Progenitor cell of endocrine pancreas (in vitro differentiated cells): ENCODE results near the gene PSEN2. TPM values are rescaled to one million over a fixed set of nuclear protein-coding genes. Genes with fewer than 3 reads are reported as not detected.

Experiments
- DNase-seq: peaks from one replicate; pipeline ENCODE4 v3.0.0; 2021; ENCODE audit warnings: low spot score; ENCODE audit not compliant: unreplicated experiment
- H3K27ac Mint-ChIP-seq: 2 replicates; pipeline ENCODE4 v1.8.0; 2021; ENCODE audit warnings: mild to moderate bottlenecking, moderate library complexity, mixed read lengths
- H3K27me3 Mint-ChIP-seq: 2 replicates; pipeline ENCODE4 v1.8.0; 2021; ENCODE audit warnings: mixed read lengths
- H3K36me3 Mint-ChIP-seq: 2 replicates; pipeline ENCODE4 v1.8.0; 2022; ENCODE audit warnings: mixed read lengths; ENCODE audit not compliant: insufficient read depth
- H3K4me1 Mint-ChIP-seq: 2 replicates; pipeline ENCODE4 v1.8.0; 2021; ENCODE audit warnings: low read depth, mixed read lengths
- H3K4me3 Mint-ChIP-seq: 2 replicates; pipeline ENCODE4 v1.8.0; 2021; ENCODE audit warnings: low read depth, mild to moderate bottlenecking, moderate library complexity, mixed read lengths
- H3K9me3 Mint-ChIP-seq: 2 replicates; pipeline ENCODE4 v1.8.0; 2021; ENCODE audit warnings: low read depth, mixed read lengths
- total RNA-seq: library from RNA; stranded (reverse); gene quantifications from 2 replicates; pipeline ENCODE4 v1.2.1, GENCODE V29; 2021
- TF ChIP-seq, protein P1 (sequence below): fragments of 200-600 bp; sonication (generic); IDR thresholded peaks from one replicate; pipeline ENCODE4 v1.5.0; 2021; ENCODE audit warnings: antibody characterized with exemption, mild to moderate bottlenecking; ENCODE audit not compliant: unreplicated experiment

Gene PSEN2
- total RNA-seq, 1 donor from 2014 or later = 27.5 TPM

DNA sequence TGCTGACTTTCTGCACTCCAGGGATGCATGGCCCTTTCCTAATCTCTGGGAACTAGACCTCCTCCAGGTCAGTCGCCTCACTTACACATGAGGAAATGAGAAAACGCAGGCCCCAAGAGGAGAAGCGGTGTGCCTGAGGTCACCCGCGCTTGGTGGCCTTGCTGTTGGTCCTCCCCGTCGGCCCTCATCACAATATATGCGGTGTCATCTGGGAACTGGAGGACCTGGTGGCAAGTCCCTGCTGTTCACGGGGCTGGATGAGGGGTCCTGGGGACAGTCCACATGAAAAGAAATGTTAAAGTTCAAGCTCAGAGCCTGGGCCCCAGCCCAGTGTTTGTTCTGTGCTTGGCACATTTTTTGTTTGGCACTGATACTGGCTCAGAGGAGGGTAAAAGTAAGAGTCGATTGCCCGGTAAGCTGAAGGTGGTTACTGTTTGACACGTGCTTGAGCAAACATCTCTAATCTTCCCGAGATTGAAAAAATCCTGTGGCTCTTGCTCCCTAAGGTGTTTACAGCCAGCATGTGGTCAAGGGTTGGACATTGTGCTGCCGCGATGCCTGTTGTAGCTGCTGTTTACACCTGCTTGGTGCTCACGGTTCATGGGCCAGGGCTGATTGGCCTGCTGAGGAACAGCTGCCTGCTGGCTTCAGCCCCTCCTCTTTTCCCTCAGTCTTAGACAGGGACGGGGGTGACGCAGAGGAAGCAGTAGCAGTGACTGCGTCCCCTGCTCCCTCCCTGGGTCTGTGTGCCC is 74.9 kb downstream of the PSEN2 start:
- Mint-ChIP-seq H3K4me3 (peak overlapping the region; percentile 35), H3K36me3 (peaks cover 3% of the 10 kb centered on the region), H3K27me3 (no peaks in the 10 kb centered on the region), H3K4me1 (peaks cover 47% of the 10 kb centered on the region), H3K9me3 (no peaks in the 10 kb centered on the region), H3K27ac (peak overlapping the region; percentile 96)
- no peak for DNase-seq
- TF ChIP-seq, protein P1, sequence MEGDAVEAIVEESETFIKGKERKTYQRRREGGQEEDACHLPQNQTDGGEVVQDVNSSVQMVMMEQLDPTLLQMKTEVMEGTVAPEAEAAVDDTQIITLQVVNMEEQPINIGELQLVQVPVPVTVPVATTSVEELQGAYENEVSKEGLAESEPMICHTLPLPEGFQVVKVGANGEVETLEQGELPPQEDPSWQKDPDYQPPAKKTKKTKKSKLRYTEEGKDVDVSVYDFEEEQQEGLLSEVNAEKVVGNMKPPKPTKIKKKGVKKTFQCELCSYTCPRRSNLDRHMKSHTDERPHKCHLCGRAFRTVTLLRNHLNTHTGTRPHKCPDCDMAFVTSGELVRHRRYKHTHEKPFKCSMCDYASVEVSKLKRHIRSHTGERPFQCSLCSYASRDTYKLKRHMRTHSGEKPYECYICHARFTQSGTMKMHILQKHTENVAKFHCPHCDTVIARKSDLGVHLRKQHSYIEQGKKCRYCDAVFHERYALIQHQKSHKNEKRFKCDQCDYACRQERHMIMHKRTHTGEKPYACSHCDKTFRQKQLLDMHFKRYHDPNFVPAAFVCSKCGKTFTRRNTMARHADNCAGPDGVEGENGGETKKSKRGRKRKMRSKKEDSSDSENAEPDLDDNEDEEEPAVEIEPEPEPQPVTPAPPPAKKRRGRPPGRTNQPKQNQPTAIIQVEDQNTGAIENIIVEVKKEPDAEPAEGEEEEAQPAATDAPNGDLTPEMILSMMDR = no peak

Other genes starting within 250 kb of the PSEN2 start
- gene ITPKB, start 131.3 kb upstream of the PSEN2 start, total RNA-seq = 9.3 and 9.8 TPM in 2 replicates
- gene COQ8A, start 69.7 kb downstream of the PSEN2 start, total RNA-seq = 31.0 and 33.3 TPM in 2 replicates